Mammary epithelial cell (primary cell): ENCODE results near the gene ANOS1.

Experiments used
- EZH2 ChIP-seq: IDR thresholded peaks from 2 replicates; pipeline ENCODE4 v1.6.1; 2012; ENCODE audit warnings: low read length, inconsistent platforms, borderline replicate concordance
- TF ChIP-seq, protein P1 (sequence below), 2 donors: IDR thresholded peaks in 1 of 2; conservative IDR thresholded peaks in 1 of 2; 2 replicates each; pipeline ENCODE4 v1.5.1; 2011 to 2012; ENCODE audit warnings: inconsistent platforms in 2 of 2, low read length in 2 of 2, mild to moderate bottlenecking in 2 of 2, control low read depth in 1 of 2, low read depth in 1 of 2; ENCODE audit not compliant: insufficient read depth in 1 of 2; ENCODE audit errors: extremely low read depth in 1 of 2

DNA sequence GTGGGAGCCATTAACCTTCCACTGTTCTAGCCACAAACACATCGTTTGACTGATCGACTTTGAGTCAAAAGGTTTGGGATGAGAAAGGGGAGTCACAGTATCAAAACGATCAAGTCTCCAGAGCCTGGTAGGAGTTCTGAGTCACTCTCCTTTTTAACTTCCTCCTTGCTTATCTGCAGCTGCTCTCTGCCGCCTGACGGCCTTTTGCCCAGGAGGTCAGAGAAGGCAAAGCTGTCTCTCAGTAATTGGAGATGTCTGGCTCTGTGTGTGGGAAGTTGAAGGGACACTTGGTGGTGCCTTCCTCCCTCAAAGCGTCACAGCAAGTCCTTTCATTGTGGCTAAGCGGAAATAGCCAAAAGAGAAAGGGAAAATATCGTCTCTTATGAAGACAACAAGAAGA, 63.1 kb downstream of the ANOS1 start:
- TF ChIP-seq, protein P1, sequence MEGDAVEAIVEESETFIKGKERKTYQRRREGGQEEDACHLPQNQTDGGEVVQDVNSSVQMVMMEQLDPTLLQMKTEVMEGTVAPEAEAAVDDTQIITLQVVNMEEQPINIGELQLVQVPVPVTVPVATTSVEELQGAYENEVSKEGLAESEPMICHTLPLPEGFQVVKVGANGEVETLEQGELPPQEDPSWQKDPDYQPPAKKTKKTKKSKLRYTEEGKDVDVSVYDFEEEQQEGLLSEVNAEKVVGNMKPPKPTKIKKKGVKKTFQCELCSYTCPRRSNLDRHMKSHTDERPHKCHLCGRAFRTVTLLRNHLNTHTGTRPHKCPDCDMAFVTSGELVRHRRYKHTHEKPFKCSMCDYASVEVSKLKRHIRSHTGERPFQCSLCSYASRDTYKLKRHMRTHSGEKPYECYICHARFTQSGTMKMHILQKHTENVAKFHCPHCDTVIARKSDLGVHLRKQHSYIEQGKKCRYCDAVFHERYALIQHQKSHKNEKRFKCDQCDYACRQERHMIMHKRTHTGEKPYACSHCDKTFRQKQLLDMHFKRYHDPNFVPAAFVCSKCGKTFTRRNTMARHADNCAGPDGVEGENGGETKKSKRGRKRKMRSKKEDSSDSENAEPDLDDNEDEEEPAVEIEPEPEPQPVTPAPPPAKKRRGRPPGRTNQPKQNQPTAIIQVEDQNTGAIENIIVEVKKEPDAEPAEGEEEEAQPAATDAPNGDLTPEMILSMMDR (conservative IDR thresholded peaks at IDR 0.05 in 1 of 2, IDR thresholded peaks at IDR 0.05 in 1 of 2; ENCODE audit: extremely low read depth in 1 of 2, insufficient read depth in 1 of 2, low read depth in 1 of 2, low read length in 2 of 2): no peak
- TF ChIP-seq EZH2: no peak
